HG02610 (cell line): ENCODE results near the gene RASA3.

Source experiments
- ATAC-seq: cut with Tn5 transposase; IDR thresholded peaks from one replicate; pipeline ENCODE4 v1.9.1; 2021; ENCODE audit warnings: mild to moderate bottlenecking, moderate library complexity; ENCODE audit not compliant: unreplicated experiment

RASA3 gene

DNA sequence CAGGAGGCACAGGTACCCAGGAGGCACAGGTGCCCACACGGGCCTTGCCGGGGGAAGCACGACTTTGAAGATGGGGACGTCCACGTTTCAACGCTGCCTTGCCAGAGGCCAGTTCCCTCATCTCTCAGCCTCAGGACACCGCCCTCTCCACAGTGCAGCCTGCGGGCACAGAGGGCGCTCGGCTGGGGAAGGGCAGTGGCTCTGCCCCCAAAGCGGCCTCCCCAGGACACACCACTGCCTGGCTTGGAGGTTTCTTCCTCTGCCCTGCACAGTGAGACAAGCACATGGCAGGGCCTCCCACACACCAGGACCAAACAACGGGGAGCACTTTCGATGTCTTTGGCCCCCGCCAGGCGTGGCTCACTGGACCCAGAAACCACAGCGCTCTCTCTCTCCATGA is 73.0 kb downstream of the RASA3 start:
- no peak for ATAC-seq

DNA sequence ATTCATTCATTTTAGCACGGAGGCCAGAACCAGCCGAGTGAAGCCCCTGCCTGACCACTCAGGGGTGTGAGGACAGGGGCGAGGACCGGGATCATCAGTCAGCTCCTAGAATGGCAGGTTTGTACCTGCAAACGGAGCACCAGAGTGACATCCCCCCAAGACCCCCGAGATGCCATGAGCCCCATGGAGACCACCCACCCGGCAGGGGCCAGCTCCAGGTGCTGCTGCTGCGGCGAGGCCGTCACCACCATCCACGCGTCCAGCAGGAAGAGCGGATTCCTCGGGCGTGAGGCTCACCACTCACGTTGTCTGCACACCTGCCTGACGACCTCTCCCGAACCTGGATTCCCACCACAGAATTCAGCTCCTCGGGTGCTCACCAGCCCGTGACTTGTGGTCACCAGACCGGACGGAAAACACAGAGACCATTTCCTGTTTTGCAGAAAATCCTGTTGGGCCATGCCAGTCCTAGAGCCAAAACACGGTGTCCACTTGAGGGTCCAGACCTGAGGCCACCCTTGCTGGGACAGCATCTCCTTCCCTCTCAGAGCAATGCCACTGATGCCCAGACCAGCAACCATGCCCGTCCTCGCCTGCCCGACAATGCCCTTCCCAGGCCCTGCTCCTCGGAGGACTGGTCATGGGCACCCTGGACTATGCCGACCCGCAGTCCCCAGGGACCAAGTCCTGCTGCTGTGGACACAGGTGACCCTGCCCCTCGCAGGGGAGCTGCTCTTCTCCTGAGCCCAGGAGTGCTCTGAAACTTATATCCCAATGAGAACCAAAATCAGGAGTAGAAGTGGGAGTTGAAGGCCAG is 74.2 kb downstream of the RASA3 start:
- no peak for ATAC-seq

DNA sequence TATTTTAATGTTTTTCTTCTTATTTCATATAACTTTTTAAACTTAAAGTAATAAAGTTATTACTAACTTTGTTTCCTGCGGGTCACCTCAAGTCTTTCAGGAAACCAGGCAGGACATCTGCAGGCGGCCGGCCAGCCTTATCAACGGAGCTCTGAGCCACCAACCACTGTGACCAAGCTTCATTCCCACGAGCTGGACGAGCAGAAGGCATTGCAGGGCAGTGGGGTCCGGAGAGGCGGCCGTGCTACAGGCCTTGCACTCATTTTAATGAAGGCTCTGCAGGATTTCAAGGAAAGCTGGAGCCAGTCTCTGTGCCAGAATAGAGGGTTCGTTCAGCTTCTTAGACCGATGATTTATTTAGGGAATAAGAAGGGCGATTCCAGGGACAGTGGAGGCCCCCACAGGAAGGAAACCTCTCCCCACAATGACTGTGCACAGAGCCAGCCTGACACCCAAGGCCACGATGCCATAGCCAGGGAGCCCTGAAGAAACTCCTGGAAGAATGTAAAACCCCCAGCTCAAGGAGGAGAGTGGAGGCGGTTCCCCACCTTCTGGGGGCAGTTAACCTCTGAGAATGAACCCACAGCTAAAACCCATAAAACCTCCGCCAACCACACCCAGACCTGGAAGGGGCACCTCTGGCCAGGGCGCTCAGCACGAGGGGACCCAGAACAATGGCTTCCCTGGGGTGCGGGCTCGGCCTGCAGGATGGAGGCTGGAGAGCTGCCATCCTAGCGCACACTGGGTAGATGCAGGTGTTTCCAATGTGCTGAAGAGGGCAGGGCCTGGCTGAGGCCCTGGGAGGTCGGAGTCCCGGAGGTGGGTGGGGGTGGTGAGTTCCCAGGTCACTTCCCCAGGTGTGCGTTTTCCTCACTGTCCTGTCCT is 75.0 kb downstream of the RASA3 start:
- ATAC-seq = no peak

DNA sequence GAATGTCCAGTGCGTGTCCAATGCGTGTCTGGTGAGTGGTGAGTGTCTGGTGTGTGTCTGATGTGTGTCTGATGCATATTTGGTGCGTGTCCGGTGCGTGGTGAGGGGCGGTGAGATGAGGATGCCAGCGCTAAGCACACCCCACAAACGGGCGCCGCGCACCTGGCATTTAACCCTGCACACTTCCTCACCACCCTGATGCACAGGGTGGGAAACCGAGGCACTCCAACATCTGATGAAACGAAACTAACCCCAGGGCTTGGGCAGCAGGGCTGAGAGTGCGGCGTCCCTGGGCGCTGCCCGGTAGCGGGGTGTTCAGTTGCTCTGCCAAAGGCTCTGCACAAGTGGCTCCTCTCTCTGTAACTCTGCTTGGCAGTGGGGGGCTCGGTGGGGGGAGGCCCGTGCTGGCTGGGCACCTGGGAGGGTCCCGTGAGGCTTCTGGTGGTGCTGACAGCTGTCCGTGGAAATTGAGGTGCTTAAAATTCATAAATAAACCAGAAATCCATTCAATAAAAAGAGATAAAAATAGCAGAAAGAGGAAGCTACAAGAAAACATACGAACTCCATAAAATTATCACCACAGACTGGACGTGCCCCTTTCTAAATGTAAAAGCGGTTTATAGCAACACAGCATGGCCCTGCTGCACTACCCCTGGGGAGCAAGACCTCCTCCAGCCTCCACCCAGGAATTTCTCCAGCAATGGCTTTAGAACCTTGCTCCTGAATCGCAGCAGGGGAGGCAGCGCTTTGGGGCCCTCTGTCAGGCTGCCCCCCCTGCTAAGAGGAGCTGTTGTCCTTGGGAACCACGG is 76.0 kb downstream of the RASA3 start:
- no peak for ATAC-seq

DNA sequence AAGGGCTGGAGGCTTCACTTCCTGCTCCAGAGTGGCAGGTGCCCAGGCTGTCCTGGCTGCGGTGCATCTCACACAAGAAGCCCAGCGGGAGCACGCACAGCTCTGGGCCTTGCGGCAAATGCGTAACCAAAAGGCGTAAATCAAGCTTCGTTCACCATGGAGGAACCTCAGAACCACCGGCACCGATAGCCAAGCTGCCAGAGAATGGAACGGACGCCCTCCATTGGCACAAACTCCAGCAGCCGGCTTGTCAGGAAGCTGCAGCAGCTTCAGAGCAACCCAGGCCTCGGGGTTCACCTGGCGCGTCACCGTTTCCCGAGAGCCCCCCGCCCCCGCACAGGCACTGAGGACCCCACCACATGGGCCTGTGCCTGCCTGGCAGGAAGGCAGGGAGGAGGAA is 76.7 kb downstream of the RASA3 start:
- no peak for ATAC-seq

- ATAC-seq = no peak
Measured at GRCh38 chr13:114054830-114055439, 77.5 kb downstream of the RASA3 start.

GRCh38 chr13:114054264-114054663 is 78.2 kb downstream of the RASA3 start:
- no peak for ATAC-seq

DNA sequence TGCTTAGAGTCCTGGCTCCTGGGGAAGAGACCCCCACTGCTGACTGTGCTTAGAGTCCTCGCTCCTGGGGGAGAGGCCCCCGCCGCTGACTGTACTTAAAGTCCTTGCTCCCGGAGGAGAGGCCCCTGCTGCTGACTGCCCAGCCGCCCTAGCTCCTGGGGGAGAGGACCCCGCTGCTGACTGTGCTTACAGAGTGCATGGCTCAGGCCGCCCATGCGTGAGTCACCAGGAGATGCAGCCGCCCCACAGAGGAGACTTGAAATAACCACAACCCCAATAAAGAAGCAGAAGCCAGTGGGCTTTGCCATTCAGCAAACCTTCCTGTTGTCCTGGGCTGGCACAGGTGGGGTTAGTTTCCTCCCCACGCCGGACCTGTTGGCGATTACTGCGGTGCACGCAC is 79.4 kb downstream of the RASA3 start:
- ATAC-seq = no peak

DNA sequence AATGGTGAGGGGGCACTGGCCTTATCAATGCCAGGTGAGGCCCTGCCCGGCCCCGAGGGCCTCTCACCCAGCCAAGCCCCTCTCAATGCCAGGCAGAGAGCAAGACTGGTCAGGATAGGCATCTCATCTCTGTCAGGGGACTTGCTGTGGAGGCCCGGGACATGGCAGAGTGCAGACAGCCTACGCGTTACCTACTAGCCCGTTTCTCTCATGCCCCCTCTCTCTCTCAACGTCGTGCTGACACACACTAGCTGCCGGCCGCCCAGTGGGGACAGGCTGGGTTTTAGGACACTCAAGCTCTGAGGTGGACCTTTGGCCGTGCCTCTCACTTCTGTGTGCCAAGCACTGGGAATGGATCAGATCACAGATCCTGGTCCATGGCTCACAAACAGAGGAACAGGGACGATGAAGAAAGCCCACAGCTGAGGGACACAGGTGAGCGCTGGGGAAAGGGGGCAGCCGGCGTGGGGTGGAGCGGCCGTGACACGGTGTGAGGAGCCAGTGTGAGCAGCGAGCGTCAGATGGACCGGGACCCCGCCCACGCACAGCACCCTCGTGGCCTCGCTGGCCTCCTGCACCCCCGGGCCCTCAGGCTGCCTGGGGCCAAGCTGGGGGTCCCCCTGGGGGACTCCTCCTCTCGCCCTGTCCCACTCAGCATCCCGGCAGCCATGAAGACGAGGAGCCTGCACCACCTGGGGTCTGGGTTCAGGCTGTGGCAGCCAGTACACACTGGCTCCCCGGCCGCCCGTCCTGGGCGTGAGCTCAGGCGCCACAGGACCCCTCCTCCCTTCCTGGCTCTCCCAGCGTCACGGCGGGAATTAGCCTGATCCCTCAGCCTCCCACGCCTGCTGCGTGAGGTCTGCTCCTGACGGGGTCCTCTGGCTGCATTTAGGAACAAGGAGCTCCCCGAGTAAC is 81.6 kb downstream of the RASA3 start:
- ATAC-seq = no peak

- no peak for ATAC-seq
Measured at GRCh38 chr13:114049626-114050101, 82.8 kb downstream of the RASA3 start.

GRCh38 chr13:114049026-114049425 is 83.4 kb downstream of the RASA3 start:
- peak; percentile 40 for ATAC-seq

- no peak for ATAC-seq
Measured at GRCh38 chr13:114048443-114048842, 84.0 kb downstream of the RASA3 start.

GRCh38 chr13:114047358-114047881 is 85.0 kb downstream of the RASA3 start:
- no peak for ATAC-seq

GRCh38 chr13:114046431-114046975 is 85.9 kb downstream of the RASA3 start:
- ATAC-seq = no peak

- ATAC-seq = no peak
Measured at GRCh38 chr13:114045113-114045735, 87.2 kb downstream of the RASA3 start.

DNA sequence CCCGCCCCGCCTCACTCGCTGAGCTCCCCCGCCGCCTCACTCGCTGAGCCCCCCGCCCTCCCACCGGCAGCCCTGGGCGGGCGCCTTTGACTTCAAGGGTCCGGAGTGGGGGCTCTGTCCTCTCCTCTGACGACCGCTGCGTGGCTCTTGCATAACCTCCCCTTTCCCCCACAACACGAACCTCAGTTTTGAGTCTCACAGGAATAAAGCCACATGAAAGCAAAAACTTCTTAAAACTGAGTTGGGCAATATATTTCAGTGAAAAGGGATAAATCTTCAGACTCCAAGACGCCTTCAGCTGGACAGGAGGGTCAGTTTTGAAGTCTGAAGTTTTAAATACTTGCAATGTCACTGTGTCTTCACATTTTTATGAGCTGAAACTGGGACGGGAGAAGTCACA is 87.9 kb downstream of the RASA3 start:
- ATAC-seq = no peak

DNA sequence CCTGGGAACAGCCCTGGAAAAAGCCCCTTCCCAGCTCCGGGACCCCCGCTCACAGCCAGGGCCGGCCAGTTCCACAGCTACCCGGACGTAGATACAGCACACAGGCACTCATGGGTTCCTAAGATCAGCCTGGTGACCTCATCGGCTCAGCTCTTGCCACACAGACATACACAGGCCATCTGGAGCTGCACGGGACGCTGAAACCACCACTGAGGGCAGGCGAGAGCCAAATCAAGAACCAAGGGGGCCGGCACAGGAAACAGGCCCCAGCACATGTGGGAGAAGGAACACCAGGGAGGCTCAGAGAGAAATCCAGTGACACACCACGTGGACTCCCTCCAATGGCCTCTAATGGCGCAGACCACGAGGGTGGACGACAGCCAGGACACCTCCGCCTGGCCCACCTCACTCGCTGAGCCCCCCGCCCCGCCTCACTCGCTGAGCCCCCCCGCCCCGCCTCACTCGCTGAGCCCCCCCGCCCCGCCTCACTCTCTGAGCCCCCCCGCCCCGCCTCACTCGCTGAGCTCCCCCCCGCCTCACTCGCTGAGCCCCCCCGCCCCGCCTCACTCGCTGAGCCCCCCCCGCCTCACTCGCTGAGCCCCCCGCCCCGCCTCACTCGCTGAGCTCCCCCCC is 88.9 kb downstream of the RASA3 start:
- ATAC-seq = no peak
